ENCODE data around the gene NR4A1.

Gene NR4A1

GRCh38 chr12:52059582-52060497 lies 8.6 kb downstream of the NR4A1 start:
- DNase-seq, result no peak

GRCh38 chr12:52060498-52061177 lies 9.4 kb downstream of the NR4A1 start:
- DNase-seq, result no peak

- no peak for DNase-seq
Measured at GRCh38 chr12:52061470-52062166, 10.4 kb downstream of the NR4A1 start.

- no peak for DNase-seq
Measured at GRCh38 chr12:52062167-52063081, 11.2 kb downstream of the NR4A1 start.

GRCh38 chr12:52063082-52063924 lies 12.1 kb downstream of the NR4A1 start:
- no peak for DNase-seq

- DNase-seq, result no peak
Measured at GRCh38 chr12:52063981-52064649, 12.9 kb downstream of the NR4A1 start.

GRCh38 chr12:52066346-52067080 lies 15.3 kb downstream of the NR4A1 start:
- DNase-seq, result no peak

- DNase-seq, result no peak
Measured at GRCh38 chr12:52067081-52067374, 15.8 kb downstream of the NR4A1 start.

- DNase-seq, result peak; percentile 61 to 79 (median 74)
Measured at GRCh38 chr12:52069327-52070184, 18.3 kb downstream of the NR4A1 start, which contains the start of gene ATG101. TSS of gene ATG101 (plus strand) at chr12:52069978. CDS start at chr12:52073651, 3,673 bp downstream.

GRCh38 chr12:52070185-52070925 lies 19.1 kb downstream of the NR4A1 start:
- no peak for DNase-seq

GRCh38 chr12:52073531-52074381 lies 22.5 kb downstream of the NR4A1 start:
- no peak for DNase-seq

- DNase-seq, result no peak
Measured at GRCh38 chr12:52074971-52075724, 23.9 kb downstream of the NR4A1 start.

GRCh38 chr12:52076811-52077210 lies 25.6 kb downstream of the NR4A1 start:
- no peak for DNase-seq

- DNase-seq, result no peak
Measured at GRCh38 chr12:52078276-52078675, 27.0 kb downstream of the NR4A1 start.

- no peak for DNase-seq
Measured at GRCh38 chr12:52079576-52080402, 28.5 kb downstream of the NR4A1 start, which contains the start of gene SMIM41. TSS of gene SMIM41 (plus strand) at chr12:52079704. CDS start at chr12:52079780, 76 bp downstream.
